DMS53 (cell line): ENCODE results near the gene STK4.

ENCODE experiments used
- DNase-seq: peaks from one replicate; lab custom pipeline; 2025; lab: John Stamatoyannopoulos, UW

The STK4 gene

DNA sequence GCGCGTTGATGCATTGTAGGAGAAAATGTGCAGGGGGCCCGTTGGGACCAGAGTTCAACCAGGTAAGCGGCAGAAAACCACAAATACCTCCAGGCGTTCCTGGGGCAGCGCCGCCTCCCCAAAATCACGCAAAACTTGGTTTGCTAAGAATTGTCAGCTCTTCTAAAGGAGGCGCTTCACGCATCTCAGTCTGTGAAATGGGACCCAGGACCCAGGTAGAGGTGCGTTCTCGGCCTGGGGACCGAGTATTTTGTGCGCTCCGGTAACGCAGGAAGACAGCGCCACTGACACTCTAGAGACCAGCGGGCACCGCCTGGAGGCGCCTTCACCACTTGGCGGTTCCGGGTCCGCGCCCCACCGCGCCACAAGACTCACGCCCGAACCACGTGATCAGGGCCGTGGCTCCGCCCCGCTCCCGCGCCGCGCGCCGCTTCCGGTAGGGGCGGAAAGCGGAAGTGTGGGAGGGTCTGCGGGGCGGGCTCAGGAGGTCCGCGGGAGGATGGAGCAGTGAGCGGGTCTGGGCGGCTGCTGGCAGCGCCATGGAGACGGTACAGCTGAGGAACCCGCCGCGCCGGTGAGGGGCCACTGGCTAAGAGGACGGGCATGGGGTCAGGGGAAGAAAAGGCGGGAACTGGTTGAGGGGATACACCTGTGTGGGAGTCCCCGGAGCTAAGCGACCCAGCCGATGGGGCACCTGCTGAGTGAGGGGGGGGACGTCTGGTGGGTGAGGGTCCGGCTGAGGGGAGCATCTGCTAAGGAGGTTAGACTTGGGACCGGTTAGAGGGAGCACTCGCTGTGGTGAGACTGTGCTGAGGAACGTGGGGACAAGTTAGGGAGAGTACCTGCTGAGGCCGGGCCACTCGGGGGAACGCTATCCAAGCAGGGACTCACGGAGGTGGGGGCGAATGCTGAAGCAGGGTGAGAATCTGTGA lies at the start of gene STK4:
STK4 (plus strand) TSS at position 483 of the 932 bp plus-strand sequence; CDS start at position 540, 57 bp downstream.
- peak; percentile 99 for DNase-seq

DNA sequence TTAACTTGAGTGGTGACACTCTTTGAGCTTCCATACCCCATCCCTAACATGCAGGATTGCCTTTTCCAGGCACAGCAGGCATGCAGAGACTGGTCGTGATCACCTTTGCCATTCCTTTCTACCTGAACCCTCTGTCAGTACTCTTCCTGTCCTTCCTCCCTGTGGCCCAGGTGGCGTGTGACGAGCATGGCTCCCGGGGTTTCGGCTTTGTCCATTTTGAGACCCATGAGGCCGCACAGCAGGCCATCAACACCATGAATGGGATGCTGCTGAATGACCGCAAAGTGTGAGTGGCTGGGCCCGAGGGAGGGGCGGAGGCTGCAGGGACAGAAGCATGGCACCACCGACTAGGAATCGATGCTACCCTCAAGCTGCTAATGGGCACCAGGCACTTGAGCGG lies 49.7 kb upstream of the STK4 start:
- no peak for DNase-seq

DNA sequence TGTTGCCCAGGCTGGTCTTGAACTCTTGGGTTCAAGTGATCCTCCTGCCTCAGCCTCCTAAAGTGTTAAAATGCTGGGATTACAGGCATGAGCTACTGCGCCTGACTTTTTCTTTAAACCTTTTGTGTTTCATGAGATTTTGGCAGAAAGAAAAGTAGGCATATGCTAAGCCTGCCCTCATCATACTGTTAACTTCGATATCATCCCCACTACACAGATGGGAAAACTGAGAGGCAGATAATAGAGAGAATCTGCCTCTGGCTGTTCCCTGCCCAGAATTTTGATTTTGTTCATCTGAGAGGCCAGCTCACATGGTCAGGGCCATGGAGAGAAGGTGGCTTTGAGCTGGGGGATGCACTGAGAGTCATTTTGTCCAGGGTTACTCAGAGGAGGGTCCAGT lies 48.9 kb upstream of the STK4 start:
- DNase-seq = no peak

DNA sequence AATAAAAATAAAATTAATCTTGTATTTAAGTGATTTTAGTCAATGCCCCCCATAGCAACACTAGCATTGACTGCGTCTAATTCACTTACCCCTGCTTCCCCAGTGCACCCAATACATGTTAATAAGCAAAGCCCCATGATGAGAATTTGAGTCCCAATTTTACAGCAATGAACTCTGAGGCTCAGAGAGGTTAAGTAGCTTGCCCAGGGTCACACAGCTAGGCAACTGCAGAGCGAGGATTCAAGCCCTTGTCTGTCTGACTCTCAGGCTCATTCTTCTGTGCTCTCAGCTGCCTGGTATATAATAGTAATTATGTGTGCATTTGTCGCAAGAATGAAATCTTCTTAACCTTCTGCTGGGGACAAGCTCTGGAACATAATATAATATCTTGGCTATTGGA lies 48.0 kb upstream of the STK4 start:
- no peak for DNase-seq

DNA sequence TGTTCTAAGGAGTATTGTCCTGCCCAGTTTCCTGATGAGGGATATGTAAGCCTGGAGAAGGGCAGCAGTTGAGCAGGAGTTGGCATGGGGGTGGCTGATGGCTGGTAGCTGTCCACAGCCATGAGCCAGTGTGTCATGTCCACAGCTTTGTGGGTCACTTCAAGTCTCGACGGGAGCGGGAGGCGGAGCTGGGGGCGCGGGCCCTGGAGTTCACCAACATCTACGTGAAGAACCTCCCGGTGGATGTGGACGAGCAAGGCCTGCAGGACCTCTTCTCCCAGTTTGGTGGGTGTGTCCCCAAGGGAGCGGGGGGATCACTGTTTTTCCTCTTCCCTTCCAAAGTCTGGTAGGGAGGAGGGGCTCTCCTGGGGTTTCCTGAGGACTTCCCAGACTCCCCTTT lies 47.6 kb upstream of the STK4 start:
- no peak for DNase-seq

DNA sequence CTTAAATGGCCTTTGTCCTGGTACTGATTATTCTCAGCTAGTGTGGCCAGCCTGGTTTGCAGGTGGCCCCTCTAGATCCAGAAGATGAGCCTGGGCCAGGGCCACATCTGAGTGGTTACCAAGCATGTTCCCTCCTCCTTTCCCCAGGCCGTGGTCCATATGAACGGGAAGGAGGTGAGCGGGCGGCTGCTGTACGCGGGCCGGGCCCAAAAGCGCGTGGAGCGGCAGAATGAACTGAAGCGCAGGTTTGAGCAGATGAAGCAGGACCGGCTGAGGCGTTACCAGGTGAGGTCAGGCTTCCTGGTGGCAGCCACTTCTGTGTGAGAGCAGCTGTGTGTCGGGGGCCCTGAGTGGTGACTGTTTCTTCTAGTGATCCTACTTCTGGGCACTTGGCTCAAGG lies 44.9 kb upstream of the STK4 start:
- no peak for DNase-seq

DNA sequence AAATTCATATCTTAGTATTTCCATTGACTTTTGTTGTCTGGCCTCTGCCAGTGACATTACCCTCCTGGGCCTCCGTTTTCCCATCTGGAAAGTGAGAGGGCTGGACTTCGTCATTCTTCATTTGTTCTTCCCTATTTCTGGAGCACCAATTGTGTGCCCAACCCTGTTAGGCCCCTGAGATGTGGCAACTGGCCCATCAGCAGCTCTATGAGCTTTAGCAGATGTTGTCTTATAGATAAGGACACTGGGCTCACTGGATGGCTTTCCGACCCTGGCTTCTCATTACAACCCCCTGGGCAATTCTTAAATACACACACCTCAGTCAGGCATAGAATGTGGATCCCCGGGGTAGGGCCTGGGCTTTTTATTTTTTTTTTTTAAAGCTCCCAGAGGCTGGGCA lies 41.8 kb upstream of the STK4 start:
- DNase-seq = no peak

DNA sequence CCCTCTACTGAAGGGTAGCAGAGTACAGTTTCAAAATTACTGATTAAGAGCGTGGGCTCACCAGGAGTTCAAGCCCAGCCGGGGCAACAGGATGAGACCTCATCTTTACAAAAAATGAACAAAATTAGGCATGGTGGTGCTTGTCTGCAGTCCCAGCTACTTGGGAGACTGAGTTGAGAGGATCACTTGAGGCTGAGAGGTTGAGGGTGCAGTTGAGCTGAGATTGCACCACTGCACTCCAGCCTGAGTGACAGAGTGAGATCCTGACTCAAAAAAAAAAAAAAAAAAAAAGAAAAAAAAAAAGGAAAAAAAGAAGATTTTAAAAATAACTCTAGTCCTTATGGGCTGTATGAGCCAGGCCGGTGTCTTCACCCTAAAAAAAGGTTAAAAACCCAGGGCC lies 37.7 kb upstream of the STK4 start:
- DNase-seq = no peak

DNA sequence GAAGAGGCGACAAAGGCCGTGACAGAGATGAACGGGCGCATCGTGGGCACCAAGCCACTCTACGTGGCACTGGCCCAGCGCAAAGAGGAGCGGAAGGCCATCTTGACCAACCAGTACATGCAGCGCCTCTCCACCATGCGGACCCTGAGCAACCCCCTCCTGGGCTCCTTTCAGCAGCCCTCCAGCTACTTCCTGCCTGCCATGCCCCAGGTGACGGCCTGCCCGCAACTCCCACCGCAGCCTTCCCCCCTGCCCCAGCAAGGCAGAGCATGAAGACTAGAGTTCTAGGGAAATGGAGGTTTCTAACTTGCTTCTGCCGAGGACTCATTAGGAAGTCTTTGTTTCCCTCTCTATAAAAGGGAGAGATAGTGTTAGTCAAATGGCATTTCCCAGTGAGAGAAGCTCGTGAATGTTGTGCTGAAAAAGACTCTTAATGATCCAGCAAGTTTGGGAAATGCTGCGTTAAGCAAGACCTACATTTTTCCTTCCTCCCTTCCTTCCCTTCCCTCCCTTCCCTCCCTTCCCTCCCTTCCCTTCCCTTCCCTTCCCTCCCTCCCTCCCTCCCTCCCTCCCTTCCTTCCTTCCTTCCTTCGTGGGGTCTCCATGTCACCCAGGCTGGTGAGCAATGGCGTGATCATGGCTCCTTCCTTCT lies 35.7 kb upstream of the STK4 start:
- no peak for DNase-seq

DNA sequence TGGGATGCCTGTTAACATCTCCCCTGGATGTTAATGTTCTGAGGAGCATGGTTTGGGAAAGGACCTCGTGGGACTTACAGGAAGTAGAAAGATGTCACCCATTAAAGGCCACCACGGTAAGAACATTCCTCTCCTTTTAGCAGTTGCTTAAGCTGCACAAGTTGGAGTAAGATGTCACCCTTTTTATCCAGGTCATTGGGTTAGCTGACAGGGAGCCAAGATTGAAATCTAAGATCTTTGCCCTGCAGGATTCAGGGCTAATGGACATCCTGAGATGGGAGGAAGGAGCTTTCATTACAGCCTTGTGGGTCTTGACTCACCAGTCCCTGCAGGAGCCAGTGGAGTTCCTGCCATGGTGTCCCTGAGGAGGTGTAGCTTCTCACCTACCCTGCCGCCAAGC lies 34.4 kb upstream of the STK4 start:
- DNase-seq = no peak

DNA sequence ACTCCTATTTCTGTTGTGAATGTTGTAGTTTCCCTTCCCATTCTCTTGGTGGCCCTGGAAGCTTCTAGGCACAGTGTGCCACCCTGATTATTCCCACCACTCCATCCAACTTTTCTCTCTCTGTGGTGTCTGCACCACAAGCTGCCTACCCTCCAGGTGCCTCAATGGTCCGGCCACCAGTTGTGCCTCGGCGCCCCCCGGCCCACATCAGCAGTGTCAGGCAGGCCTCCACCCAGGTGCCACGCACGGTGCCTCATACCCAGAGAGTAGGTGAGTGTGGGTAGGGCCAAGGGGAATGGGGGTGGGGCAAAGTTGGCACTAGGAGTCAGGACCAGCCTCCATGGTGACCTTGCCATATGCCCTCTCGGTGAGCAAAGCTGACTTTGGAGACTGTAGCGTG lies 33.4 kb upstream of the STK4 start:
- DNase-seq = no peak

DNA sequence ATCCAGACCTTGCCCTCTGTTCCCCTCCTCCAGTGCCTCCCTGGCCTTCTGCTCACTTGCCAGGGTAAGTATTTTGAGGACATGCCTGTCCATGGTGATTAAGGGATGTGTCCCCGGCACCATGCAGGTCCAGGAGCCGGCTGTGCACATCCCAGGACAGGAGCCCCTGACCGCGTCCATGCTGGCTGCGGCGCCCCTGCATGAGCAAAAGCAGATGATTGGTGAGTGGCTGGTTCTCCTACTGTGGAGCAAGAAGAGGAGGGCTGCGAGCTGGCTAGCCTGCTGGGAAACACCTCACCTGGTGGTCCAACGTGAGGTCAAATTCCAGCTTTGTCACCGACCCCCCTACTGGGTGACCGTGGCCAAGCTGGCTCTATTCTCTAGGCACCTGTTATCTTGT lies 29.8 kb upstream of the STK4 start:
- DNase-seq = no peak

DNA sequence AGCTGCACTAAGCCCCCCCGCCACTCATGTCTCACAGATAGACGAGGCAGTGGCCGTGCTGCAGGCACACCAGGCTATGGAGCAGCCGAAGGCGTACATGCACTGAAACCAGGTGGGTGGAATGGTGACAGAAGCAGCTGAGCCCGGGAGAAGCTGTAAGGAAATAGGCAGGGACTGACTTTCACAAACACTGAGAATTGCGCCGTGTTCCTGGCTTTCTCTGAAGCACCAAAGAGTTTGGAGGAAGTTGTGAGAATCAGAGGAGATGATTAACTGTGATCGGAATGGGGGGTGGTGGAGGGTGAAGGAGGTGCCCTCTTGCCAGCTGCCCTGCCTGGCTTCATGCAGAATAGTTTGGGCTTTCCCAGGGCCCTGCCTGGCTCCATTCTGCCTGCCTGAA lies 27.7 kb upstream of the STK4 start:
- no peak for DNase-seq

DNA sequence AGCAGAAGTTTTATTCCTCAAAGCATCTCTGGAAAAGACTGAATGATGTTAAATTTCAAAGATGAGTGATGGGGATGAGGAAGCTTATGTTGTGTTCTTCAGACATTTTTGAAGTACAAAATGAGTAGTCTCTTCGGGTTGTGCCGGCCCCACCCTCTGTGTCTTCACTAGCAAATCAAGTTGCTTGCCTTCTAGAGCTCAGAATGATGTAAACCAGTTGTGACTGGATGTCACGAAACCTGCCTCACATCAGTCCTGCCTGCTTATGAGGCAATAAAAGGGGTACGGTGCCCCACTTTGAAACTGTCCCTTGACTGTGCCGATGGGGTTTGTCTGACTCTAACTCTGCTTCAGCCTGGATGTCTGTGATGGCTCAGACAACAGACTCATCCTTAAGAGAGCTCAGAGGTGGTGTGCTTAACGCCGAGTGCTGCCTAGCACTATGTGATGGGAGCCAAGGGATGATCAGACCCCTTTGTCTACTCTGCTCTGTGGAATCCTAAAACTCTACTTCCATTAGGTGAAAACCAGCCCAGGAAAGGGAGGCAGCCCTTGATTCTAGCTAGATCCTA lies 25.1 kb upstream of the STK4 start:
- DNase-seq = no peak

DNA sequence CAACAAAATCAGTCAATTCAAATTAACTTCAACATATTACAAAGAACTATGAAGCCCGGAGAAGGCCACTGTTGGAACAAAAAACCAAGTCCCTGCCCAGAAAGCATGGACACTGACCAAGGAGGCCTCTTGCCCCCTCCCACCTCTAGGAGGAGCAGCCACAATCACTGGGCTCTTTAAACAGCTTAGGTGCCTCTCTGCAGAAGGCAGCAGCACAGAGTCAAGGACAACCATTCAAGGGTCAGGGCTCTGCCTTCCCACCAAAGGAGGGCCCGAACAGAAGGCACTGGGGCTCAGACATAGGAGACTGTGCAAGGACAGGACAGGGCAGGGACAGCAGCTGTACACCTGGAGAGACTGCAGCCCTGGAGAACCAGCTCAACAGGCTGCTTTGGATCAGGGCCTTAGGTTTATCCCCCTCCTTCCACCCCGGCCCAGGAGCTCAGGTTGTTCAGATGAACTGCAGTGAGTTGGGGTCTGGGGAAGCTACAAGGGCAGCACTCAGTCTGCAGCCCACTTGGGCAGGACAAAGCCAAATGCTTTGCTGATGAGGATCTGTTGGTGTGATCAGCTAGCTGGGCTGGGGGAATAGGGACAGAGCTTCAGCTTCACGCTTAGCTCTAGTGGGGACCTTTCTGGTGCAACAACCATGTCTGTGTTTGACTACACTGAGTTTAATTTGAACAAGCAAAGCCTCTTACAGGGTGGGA lies 23.9 kb upstream of the STK4 start:
- DNase-seq = no peak

DNA sequence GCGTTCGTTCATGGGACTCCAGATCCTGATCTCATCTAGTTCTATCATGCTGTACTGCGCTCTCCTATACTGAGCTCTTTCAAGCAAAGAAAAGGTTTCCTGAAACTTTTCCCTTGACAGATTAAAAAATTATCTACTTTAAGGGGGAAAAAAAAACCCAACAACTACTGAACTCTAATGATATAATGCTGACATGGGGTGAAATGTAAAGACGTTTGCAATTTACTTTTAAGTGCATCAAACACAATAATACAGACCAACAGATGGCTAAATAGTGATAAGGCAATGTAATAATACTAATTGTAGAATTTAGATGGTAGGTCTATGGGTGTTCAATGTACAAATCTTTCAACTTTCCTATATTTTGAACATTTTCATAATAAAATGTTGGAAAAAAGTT lies 22.5 kb upstream of the STK4 start:
- DNase-seq = no peak

DNA sequence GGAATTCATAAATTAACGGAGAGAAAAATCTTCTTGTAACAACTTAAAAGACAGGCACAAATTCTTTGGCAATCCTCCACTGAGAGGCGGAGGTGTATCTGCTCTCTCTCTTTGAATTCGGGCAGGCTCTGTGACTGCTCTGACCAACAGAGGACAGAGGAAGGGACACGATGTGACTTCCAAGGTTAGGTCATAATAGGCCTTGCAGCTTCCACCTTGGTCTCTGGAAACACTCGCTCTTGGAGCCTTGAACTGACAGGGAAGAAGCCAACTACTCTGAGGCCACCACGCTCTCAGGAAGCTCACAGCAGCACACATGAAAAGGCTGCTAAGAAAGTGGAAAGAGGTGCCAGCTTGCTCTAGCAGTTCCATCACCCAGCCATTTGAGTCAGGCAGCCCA lies 21.1 kb upstream of the STK4 start:
- no peak for DNase-seq

DNA sequence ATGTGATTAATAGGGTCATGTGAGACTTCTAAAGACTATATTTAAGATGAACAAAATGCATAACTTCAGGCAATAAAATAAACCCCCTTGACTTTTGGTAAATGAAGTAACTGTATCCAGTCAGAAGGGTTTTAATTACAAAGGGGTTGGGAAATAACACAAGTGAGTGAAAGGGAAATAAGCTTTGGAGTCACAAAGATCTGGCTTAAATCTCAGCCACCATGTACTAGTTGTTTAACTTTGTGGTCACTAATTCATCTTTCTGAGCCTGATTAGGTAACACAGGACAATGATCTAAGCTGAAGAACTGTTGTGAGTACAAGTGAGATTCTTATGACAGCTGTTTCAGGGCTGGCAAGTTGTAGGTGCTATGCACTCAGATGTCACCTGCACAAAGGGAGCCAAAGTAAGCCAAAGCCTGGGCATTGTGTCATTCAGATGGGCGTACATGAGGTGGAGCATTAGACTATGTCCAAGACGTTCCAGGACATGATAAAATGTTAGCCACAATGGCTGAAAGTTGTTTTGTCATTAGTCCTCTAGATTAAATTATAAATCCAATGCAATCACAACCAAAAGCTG lies 19.9 kb upstream of the STK4 start:
- DNase-seq = no peak

DNA sequence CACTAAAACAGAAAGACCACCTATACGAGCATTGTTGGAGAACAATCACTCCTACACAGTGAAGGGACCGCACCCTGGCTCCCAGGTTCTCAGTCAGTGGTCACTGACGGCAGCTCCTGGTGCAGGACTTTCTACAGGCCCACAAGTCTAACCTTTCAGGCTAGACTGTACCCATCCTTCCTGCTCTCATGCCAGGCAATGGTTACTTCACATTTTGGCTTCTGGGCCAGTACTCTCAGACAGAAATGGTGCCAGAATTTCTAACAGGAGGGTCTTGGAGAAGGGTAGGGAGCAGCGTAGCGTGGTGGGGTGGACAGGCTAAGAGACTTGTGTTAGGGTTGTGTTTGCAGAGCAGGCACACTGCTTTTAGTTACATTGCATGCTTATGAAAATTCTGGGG lies 18.2 kb upstream of the STK4 start:
- no peak for DNase-seq

DNA sequence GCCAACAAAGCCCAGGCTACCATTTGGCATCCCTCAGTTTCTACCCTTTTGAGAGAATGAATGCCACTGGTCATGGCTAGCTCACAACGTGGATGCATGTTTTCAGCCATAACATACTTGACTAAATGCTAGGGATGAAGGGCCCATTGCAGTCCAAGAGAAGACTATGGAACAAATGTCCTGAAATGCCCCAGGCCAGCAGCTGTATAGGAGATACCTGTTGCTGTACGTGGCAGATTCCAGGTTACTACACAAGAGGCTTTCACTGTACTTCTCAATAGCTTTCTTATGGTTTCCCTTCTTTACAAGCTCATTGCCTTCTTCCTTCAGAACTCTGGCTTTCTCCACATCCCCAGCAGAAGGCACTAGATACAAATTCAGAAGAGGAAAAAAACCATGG lies 17.8 kb upstream of the STK4 start:
- DNase-seq = no peak

DNA sequence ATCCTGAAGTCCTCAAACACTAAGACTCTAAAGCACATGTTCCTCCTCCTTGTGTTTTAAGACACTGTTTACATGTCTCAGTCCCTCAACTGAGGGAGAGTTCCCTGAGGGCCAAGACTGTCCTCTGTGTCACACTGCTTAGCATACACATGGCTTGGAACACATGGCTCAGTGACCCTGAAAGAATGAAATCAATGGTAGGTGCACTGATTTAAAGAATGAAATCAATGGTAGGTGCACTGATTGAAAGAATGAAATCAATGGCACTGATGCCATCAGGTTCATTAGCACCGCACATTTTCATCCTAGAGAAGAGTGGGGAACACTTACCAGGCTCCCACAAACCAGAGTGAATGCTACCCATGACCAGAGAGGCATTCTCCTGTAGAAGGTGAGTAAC lies 15.9 kb upstream of the STK4 start:
- no peak for DNase-seq

DNA sequence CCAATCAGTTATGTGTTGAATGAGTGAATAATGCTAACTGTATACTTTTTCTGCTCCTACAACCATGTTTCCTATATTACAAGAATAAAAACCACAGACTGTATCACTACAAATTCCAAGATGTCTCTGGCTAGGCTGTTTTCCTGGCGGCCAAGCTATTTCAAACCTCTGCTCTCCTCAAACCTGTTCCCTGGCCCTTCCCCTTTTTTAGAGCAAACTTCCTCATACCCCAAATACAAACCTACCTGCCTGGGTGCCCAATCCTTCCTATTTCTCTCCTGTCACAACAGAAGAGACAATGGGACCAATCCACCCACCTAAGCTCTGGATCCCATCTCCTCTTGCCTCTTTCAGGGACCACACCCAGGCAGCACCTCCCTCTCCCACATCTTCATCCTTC lies 13.6 kb upstream of the STK4 start:
- no peak for DNase-seq
